Fibroblast of skin of right quadriceps (primary cell): ENCODE measurements around the gene NUMB.
A peak's percentile ranks its signal among the peaks of the same experiment; 100 is the strongest.

Source experiments
- DNase-seq: peaks from one replicate; pipeline ENCODE4 v3.0.0-alpha.2; 2013

Gene NUMB

GRCh38 chr14:73458183-73458976, at the start of gene NUMB:
TSS of gene NUMB (minus strand) at chr14:73458546. CDS start at chr14:73355751, 102,795 bp downstream.
- DNase-seq = peak; percentile 100

- DNase-seq = peak; percentile 56
These were observed 45.3 kb upstream of the NUMB start for GRCh38 chr14:73503648-73504047.

- DNase-seq = no peak
These were observed 43.8 kb upstream of the NUMB start for GRCh38 chr14:73502017-73502619.

- no peak for DNase-seq
These were observed 42.0 kb upstream of the NUMB start for GRCh38 chr14:73500360-73500759.

GRCh38 chr14:73494593-73494992, 36.2 kb upstream of the NUMB start:
- no peak for DNase-seq

- no peak for DNase-seq
These were observed 34.3 kb upstream of the NUMB start for GRCh38 chr14:73492670-73493069.

- DNase-seq = no peak
These were observed 33.8 kb upstream of the NUMB start for GRCh38 chr14:73492043-73492552.

- peak; percentile 54 for DNase-seq
These were observed 33.1 kb upstream of the NUMB start for GRCh38 chr14:73491256-73492042.

GRCh38 chr14:73489481-73490175, 31.3 kb upstream of the NUMB start:
- DNase-seq = no peak

- DNase-seq = no peak
These were observed 20.3 kb upstream of the NUMB start for GRCh38 chr14:73478684-73479083.

- peak; percentile 25 for DNase-seq
These were observed 19.4 kb upstream of the NUMB start for GRCh38 chr14:73477618-73478266.

- no peak for DNase-seq
These were observed 18.1 kb upstream of the NUMB start for GRCh38 chr14:73476451-73476931.

GRCh38 chr14:73474952-73475351, 16.6 kb upstream of the NUMB start:
- no peak for DNase-seq

GRCh38 chr14:73472185-73473114, 14.1 kb upstream of the NUMB start:
- peak; percentile 64 for DNase-seq

- DNase-seq = no peak
These were observed 13.3 kb upstream of the NUMB start for GRCh38 chr14:73471582-73472184.

GRCh38 chr14:73468828-73469375, 10.6 kb upstream of the NUMB start:
- no peak for DNase-seq

GRCh38 chr14:73467800-73468199, 9.5 kb upstream of the NUMB start:
- DNase-seq = peak; percentile 72

- peak; percentile 42 for DNase-seq
These were observed 9.0 kb upstream of the NUMB start for GRCh38 chr14:73467377-73467776.

- no peak for DNase-seq
These were observed 8.5 kb upstream of the NUMB start for GRCh38 chr14:73466861-73467260.
